RWPE2 (cell line): Measurements from ENCODE around the gene LIPA.

Experiments
- ATAC-seq: fragments of 200-7000 bp; cut with Tn5 transposase; 3 replicates; pipeline ENCODE4 v1.9.1; 2021; ENCODE audit warnings: low read depth
- DNase-seq: peaks from one replicate; pipeline ENCODE4 v3.0.0-alpha.2; 2020; ENCODE audit warnings: low spot score
- H3K27ac ChIP-seq: fragments of 450-650 bp; 2 replicates; pipeline ENCODE4 v1.5.1; 2017; ENCODE audit warnings: mild to moderate bottlenecking; ENCODE audit not compliant: poor library complexity, severe bottlenecking
- H3K27me3 ChIP-seq: fragments of 250-450 bp; sonication (Bioruptor Pico); 2 replicates; pipeline ENCODE4 v1.5.1; 2021; ENCODE audit warnings: mild to moderate bottlenecking, moderate library complexity; ENCODE audit not compliant: insufficient read depth, poor library complexity, severe bottlenecking
- H3K36me3 ChIP-seq: fragments of 250-450 bp; sonication (Bioruptor Pico); 2 replicates; pipeline ENCODE4 v1.5.1; 2020; ENCODE audit warnings: low read depth, mild to moderate bottlenecking, moderate library complexity
- H3K4me1 ChIP-seq: fragments of 250-450 bp; sonication (Bioruptor Pico); 2 replicates; pipeline ENCODE4 v1.5.1; 2021; ENCODE audit warnings: mild to moderate bottlenecking, moderate library complexity; ENCODE audit not compliant: insufficient read depth, poor library complexity, severe bottlenecking
- H3K4me3 ChIP-seq: fragments of 250-450 bp; sonication (Bioruptor Pico); 2 replicates; pipeline ENCODE4 v1.5.1; 2021; ENCODE audit warnings: mild to moderate bottlenecking, moderate library complexity; ENCODE audit not compliant: severe bottlenecking
- H3K9me3 ChIP-seq: fragments of 250-450 bp; sonication (Bioruptor Pico); 2 replicates; pipeline ENCODE4 v1.5.1; 2021; ENCODE audit warnings: mild to moderate bottlenecking, moderate library complexity; ENCODE audit not compliant: severe bottlenecking
- TF ChIP-seq, protein P1 (sequence below): fragments of 450-650 bp; IDR thresholded peaks from one replicate; pipeline ENCODE4 v1.5.1; 2017; ENCODE audit warnings: mild to moderate bottlenecking, moderate library complexity; ENCODE audit not compliant: poor library complexity, severe bottlenecking

Gene LIPA

DNA sequence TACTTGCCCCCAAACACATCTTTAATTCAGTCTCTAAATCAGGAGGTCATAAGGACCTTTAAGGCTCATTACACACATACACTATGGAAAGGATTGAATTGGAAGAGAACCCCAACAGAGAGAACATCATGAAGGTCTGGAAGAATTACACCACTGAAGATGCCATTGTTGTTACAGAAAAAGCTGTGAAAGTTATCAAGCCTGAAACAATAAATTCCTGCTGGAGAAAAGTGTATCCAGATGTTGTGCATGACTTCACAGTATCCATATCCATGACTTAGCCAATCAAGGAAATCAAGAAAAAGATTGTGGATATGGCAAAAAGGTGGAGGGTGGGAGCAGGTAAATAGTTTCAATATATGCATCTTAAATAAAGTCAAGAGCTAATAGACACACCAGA lies 13.7 kb downstream of the LIPA start:
- no peak for ATAC-seq
- peaks cover 15% of the 10 kb centered on the region for H3K4me1 ChIP-seq
- no peak overlapping the region for H3K27ac ChIP-seq
- no peaks in the 10 kb centered on the region for H3K9me3 ChIP-seq
- no peaks in the 10 kb centered on the region for H3K27me3 ChIP-seq
- TF ChIP-seq, protein P1, sequence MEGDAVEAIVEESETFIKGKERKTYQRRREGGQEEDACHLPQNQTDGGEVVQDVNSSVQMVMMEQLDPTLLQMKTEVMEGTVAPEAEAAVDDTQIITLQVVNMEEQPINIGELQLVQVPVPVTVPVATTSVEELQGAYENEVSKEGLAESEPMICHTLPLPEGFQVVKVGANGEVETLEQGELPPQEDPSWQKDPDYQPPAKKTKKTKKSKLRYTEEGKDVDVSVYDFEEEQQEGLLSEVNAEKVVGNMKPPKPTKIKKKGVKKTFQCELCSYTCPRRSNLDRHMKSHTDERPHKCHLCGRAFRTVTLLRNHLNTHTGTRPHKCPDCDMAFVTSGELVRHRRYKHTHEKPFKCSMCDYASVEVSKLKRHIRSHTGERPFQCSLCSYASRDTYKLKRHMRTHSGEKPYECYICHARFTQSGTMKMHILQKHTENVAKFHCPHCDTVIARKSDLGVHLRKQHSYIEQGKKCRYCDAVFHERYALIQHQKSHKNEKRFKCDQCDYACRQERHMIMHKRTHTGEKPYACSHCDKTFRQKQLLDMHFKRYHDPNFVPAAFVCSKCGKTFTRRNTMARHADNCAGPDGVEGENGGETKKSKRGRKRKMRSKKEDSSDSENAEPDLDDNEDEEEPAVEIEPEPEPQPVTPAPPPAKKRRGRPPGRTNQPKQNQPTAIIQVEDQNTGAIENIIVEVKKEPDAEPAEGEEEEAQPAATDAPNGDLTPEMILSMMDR, result no peak
- no peak overlapping the region for H3K4me3 ChIP-seq
- DNase-seq, result no peak
- peaks cover 13% of the 10 kb centered on the region for H3K36me3 ChIP-seq

DNA sequence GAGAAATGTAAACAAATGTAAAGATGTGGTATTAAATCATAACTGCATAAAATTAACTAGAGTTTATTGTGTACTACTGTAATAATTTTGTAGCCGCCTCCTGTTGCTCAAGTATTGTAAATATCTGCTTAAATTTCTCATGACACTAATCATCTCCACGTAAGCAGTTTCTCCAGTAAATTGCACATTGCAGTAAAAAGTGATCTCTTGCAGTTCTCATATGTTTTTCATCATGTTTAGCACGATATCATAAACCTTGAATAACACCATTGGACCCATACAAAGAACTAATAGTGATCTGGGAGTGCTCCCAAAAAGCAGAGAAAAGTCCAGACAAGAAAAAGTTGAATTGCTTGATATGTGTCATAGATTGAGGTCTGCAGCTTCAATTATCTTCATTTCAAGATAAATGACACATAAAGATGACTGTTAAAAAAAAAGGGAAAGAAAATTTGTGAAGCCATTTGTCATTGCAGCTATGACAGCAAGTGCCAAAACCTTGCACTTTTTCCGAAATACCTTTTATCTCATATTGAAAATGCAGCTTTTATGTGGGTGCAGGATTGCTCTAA lies 15.3 kb downstream of the LIPA start:
- Histone ChIP-seq H3K27ac (no peak overlapping the region), H3K27me3 (no peaks in the 10 kb centered on the region), H3K4me3 (no peak overlapping the region), H3K36me3 (peaks cover 13% of the 10 kb centered on the region), H3K4me1 (peaks cover under 1% of the 10 kb centered on the region), H3K9me3 (no peaks in the 10 kb centered on the region)
- TF ChIP-seq, protein P1, result no peak
- DNase-seq, result no peak
- ATAC-seq, result no peak

- Histone ChIP-seq H3K27ac (no peak overlapping the region), H3K4me1 (no peaks in the 10 kb centered on the region), H3K4me3 (no peak overlapping the region), H3K27me3 (no peaks in the 10 kb centered on the region), H3K36me3 (peaks cover 11% of the 10 kb centered on the region), H3K9me3 (no peaks in the 10 kb centered on the region)
- DNase-seq (no peak), ATAC-seq (no peak)
- TF ChIP-seq, protein P1, result no peak
Observed at GRCh38 chr10:89235073-89235798, 16.3 kb downstream of the LIPA start.

- TF ChIP-seq, protein P1, result no peak
- no peak overlapping the region for H3K4me3 ChIP-seq
- no peak for DNase-seq
- no peaks in the 10 kb centered on the region for H3K27me3 ChIP-seq
- H3K9me3 ChIP-seq, result no peaks in the 10 kb centered on the region
- no peak overlapping the region for H3K27ac ChIP-seq
- H3K36me3 ChIP-seq, result peaks cover 12% of the 10 kb centered on the region
- no peak for ATAC-seq
- H3K4me1 ChIP-seq, result no peaks in the 10 kb centered on the region
Observed at GRCh38 chr10:89233033-89233432, 18.5 kb downstream of the LIPA start.

- TF ChIP-seq, protein P1, result no peak
- DNase-seq (no peak), ATAC-seq (no peak)
- no peaks in the 10 kb centered on the region for H3K27me3 ChIP-seq
- H3K4me3 ChIP-seq, result no peak overlapping the region
- no peak overlapping the region for H3K27ac ChIP-seq
- peaks cover 34% of the 10 kb centered on the region for H3K36me3 ChIP-seq
- H3K9me3 ChIP-seq, result no peaks in the 10 kb centered on the region
- H3K4me1 ChIP-seq, result no peaks in the 10 kb centered on the region
Observed at GRCh38 chr10:89228962-89229361, 22.6 kb downstream of the LIPA start.
